ENCODE measurements around the gene UTP20.

DNA sequence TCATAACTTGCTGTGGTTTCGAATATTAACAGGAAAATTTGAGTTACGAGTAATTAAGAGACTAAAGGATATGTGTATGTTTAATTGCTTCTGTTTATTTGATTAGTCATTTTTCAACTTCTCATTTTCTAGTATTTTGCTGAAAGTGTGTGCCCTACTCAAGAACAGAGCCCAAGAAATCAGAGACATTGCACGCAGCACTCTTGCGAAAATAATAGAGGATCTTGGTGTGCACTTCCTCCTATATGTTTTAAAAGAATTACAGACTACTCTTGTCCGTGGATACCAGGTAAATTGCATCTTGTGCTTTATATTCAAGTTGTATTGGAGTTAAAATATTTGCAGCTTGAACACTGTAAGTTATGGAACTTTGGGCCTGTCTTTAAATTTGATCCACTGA is 76.9 kb downstream of the UTP20 start:
- TF ChIP-seq, protein P1, sequence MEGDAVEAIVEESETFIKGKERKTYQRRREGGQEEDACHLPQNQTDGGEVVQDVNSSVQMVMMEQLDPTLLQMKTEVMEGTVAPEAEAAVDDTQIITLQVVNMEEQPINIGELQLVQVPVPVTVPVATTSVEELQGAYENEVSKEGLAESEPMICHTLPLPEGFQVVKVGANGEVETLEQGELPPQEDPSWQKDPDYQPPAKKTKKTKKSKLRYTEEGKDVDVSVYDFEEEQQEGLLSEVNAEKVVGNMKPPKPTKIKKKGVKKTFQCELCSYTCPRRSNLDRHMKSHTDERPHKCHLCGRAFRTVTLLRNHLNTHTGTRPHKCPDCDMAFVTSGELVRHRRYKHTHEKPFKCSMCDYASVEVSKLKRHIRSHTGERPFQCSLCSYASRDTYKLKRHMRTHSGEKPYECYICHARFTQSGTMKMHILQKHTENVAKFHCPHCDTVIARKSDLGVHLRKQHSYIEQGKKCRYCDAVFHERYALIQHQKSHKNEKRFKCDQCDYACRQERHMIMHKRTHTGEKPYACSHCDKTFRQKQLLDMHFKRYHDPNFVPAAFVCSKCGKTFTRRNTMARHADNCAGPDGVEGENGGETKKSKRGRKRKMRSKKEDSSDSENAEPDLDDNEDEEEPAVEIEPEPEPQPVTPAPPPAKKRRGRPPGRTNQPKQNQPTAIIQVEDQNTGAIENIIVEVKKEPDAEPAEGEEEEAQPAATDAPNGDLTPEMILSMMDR (IDR thresholded peaks at IDR 0.05) = no peak
- TF ChIP-seq POLR2AphosphoS5 (IDR thresholded peaks at IDR 0.05) = no peak
- no peak for TF ChIP-seq POLR2A (IDR thresholded peaks at IDR 0.05)
- no peak for TF ChIP-seq EP300 (IDR thresholded peaks at IDR 0.05)
